ENCODE results near the gene MST1.
"Not testable (repeated sequence)": the region's sequence is repeated elsewhere in the genome, so short reads cannot be mapped to it uniquely, and the experiment has no call there.

Gene MST1

GRCh38 chr3:49700453-49701128 is 11.3 kb upstream of the MST1 start:
- no peak for DNase-seq

- DNase-seq, result no peak
Measured at GRCh38 chr3:49700014-49700413, 10.7 kb upstream of the MST1 start.

- DNase-seq, result no peak
Measured at GRCh38 chr3:49699281-49699979, 10.2 kb upstream of the MST1 start.

GRCh38 chr3:49695350-49696015 is 6.2 kb upstream of the MST1 start:
- not testable (repeated sequence) for DNase-seq

- not testable (repeated sequence) for DNase-seq
Measured at GRCh38 chr3:49694409-49695070, 5.3 kb upstream of the MST1 start.

- DNase-seq, result not testable (repeated sequence)
Measured at GRCh38 chr3:49691481-49691880, 2.2 kb upstream of the MST1 start.

GRCh38 chr3:49690856-49691255 is 1.6 kb upstream of the MST1 start:
- DNase-seq, result not testable (repeated sequence)

- DNase-seq, result not testable (repeated sequence)
Measured at GRCh38 chr3:49689908-49690624, 792 bp upstream of the MST1 start.

- DNase-seq, result not testable (repeated sequence)
Measured at GRCh38 chr3:49688338-49689045, 782 bp downstream of the MST1 start.

GRCh38 chr3:49687424-49687795 is 1.9 kb downstream of the MST1 start:
- not testable (repeated sequence) for DNase-seq

- DNase-seq, result not testable (repeated sequence)
Measured at GRCh38 chr3:49686769-49687423, 2.4 kb downstream of the MST1 start.

GRCh38 chr3:49686346-49686745 is 2.9 kb downstream of the MST1 start:
- not testable (repeated sequence) for DNase-seq

- DNase-seq, result not testable (repeated sequence)
Measured at GRCh38 chr3:49685846-49686245, 3.4 kb downstream of the MST1 start.

GRCh38 chr3:49685103-49685502 is 4.2 kb downstream of the MST1 start:
- not testable (repeated sequence) for DNase-seq

- DNase-seq, result not testable (repeated sequence)
Measured at GRCh38 chr3:49684453-49684852, 4.8 kb downstream of the MST1 start.

- DNase-seq, result no peak
Measured at GRCh38 chr3:49683162-49683561, 6.1 kb downstream of the MST1 start.

- DNase-seq, result no peak
Measured at GRCh38 chr3:49681543-49681942, 7.7 kb downstream of the MST1 start.

GRCh38 chr3:49681232-49681522 is 8.1 kb downstream of the MST1 start:
- no peak for DNase-seq

- DNase-seq, result no peak
Measured at GRCh38 chr3:49680493-49681231, 8.6 kb downstream of the MST1 start.

- no peak for DNase-seq
Measured at GRCh38 chr3:49675912-49676311, 13.4 kb downstream of the MST1 start.

GRCh38 chr3:49674497-49674983 is 14.7 kb downstream of the MST1 start:
- no peak for DNase-seq

Data from NCI-H2029 treated with DMSO at 0.1 percent for 48 hours (cell line).